Heart left ventricle (tissue), 13 donors: ENCODE results near the gene ZNHIT3.

Experiments used
- POLR2A ChIP-seq, 2 donors: fragments of 450-650 bp; IDR thresholded peaks; one replicate each; pipeline ENCODE4 v1.6.1; 2017; ENCODE audit warnings: antibody characterized with exemption in 2 of 2, mild to moderate bottlenecking in 2 of 2, moderate library complexity in 2 of 2
- TF ChIP-seq, protein P1 (sequence below), 12 donors: fragments of 200-600 bp; sonication (generic) in 4 of 12; IDR thresholded peaks; one replicate each; pipeline versions ENCODE4 v1.5.0 to v1.8.0; 2018 to 2022; ENCODE audit warnings: antibody characterized with exemption in 12 of 12, mild to moderate bottlenecking in 5 of 12
- donor health status: ischemic (EF 13 %, LVEDD 7.1; RV severe dilation, severe dysfunction).
- donor health status: DM: no; HTN: yes; CAD: no.
- donor health status: DM: no; HTN: no; CAD: no.
- donor health status: ischemic (EF 25% LVEDD 6.9; RV normal size, moderate dysfunction).
- donor health status: ischemic (EF 25% LVEDD 5.7; RV mildly dilated, moderate dysfunction).
- donor health status: ischemic (EF 35%, LVEDD 5.7; RV mildly dilated, moderate dysfunction).
- donor health status: nonischemic (EF 11% LVEDD 7.7; RV severe dilation, severe dysfunction).
- donor health status: DM: yes; HTN: yes; CAD: no.
- donor health status: PGD.
- donor health status: ischemic (EF 29% LVEDD 5.4; RV normal size, mild dysfunction).
- donor health status: nonischemic (EF 23%, LVEDD 6.1; RV moderate dilation, normal function).

DNA sequence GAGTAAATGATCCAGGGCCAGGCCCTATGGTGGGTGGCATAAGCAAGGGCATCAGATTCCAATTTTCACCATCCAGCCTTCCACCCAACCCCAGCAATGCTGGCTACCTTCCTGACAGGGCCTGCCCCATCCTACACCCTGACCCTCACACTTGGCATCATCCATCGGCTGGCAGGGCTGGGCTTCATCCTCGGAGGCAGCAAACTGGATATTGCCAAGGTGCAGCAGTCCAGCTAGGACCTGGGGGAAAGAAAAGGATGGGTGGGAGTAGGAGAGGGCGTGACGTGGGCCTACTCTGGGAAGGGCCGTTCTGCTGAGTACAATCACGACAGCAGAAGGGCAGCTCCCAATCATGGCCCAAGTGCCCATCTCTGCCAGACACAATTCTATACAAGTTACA is 24.7 kb downstream of the ZNHIT3 start:
- TF ChIP-seq, protein P1, sequence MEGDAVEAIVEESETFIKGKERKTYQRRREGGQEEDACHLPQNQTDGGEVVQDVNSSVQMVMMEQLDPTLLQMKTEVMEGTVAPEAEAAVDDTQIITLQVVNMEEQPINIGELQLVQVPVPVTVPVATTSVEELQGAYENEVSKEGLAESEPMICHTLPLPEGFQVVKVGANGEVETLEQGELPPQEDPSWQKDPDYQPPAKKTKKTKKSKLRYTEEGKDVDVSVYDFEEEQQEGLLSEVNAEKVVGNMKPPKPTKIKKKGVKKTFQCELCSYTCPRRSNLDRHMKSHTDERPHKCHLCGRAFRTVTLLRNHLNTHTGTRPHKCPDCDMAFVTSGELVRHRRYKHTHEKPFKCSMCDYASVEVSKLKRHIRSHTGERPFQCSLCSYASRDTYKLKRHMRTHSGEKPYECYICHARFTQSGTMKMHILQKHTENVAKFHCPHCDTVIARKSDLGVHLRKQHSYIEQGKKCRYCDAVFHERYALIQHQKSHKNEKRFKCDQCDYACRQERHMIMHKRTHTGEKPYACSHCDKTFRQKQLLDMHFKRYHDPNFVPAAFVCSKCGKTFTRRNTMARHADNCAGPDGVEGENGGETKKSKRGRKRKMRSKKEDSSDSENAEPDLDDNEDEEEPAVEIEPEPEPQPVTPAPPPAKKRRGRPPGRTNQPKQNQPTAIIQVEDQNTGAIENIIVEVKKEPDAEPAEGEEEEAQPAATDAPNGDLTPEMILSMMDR (IDR thresholded peaks at IDR 0.05): no peak
- TF ChIP-seq POLR2A (IDR thresholded peaks at IDR 0.05): no peak
